Stimulated activated CD8-positive, alpha-beta memory T cell treated with anti-CD3 and anti-CD28 coated beads, Interleukin-15, amount 100 ng/mL, for 1 hour (primary cell): ENCODE results near the gene FAM180A.
"Not testable (repeated sequence)": the region's sequence is repeated elsewhere in the genome, so short reads cannot be mapped to it uniquely, and the experiment has no call there.

Experiments used
- DNase-seq: peaks from one replicate; pipeline ENCODE4 v3.0.0-alpha.2; 2020; ENCODE audit warnings: low read depth

FAM180A gene

GRCh38 chr7:135748770-135749169 lies at the start of gene FAM180A:
Gene FAM180A (minus strand): TSS chr7:135748813. CDS start chr7:135748580, 233 bp downstream.
- DNase-seq: no peak

GRCh38 chr7:135798095-135798494 lies 49.5 kb upstream of the FAM180A start:
- DNase-seq: no peak

- DNase-seq: no peak
These were observed 47.4 kb upstream of the FAM180A start for GRCh38 chr7:135795846-135796570.

GRCh38 chr7:135793841-135794240 lies 45.2 kb upstream of the FAM180A start:
- DNase-seq: no peak

GRCh38 chr7:135792866-135793265 lies 44.3 kb upstream of the FAM180A start:
- DNase-seq: no peak

GRCh38 chr7:135792363-135792668 lies 43.7 kb upstream of the FAM180A start:
- DNase-seq: no peak

GRCh38 chr7:135791543-135792362 lies 43.1 kb upstream of the FAM180A start:
- no peak for DNase-seq

- DNase-seq: no peak
These were observed 41.9 kb upstream of the FAM180A start for GRCh38 chr7:135790371-135790977.

GRCh38 chr7:135789956-135790355 lies 41.3 kb upstream of the FAM180A start:
- no peak for DNase-seq

- DNase-seq: no peak
These were observed 40.8 kb upstream of the FAM180A start for GRCh38 chr7:135789431-135789830.

- DNase-seq: no peak
These were observed 38.3 kb upstream of the FAM180A start for GRCh38 chr7:135786911-135787310.

- DNase-seq: no peak
These were observed 36.5 kb upstream of the FAM180A start for GRCh38 chr7:135785065-135785464.

- DNase-seq: no peak
These were observed 35.4 kb upstream of the FAM180A start for GRCh38 chr7:135784013-135784412.

GRCh38 chr7:135782801-135783200 lies 34.2 kb upstream of the FAM180A start:
- no peak for DNase-seq

- no peak for DNase-seq
These were observed 33.8 kb upstream of the FAM180A start for GRCh38 chr7:135782377-135782776.

GRCh38 chr7:135777626-135778398 lies 29.2 kb upstream of the FAM180A start:
- no peak for DNase-seq

GRCh38 chr7:135775915-135776314 lies 27.3 kb upstream of the FAM180A start:
- not testable (repeated sequence) for DNase-seq

GRCh38 chr7:135775230-135775629 lies 26.6 kb upstream of the FAM180A start:
- no peak for DNase-seq

GRCh38 chr7:135774284-135774683 lies 25.7 kb upstream of the FAM180A start:
- no peak for DNase-seq

- DNase-seq: no peak
These were observed 24.9 kb upstream of the FAM180A start for GRCh38 chr7:135773464-135773863.

GRCh38 chr7:135772639-135773222 lies 24.1 kb upstream of the FAM180A start:
- no peak for DNase-seq
